Cardiac septum (tissue), 1 donor: ENCODE results near the gene ATRN. TPM values are rescaled to one million over a fixed set of nuclear protein-coding genes. Genes with fewer than 3 reads are reported as not detected.
"Not testable (repeated sequence)": the region's sequence is repeated elsewhere in the genome, so short reads cannot be mapped to it uniquely, and the experiment has no call there.

ENCODE experiments used
- DNase-seq: peaks from one replicate; pipeline ENCODE4 v3.0.0-alpha.2; 2020; ENCODE audit warnings: low spot score
- intact Hi-C: fragments of 100-400 bp; cut with DNase I; formaldehyde crosslinking; loops from one replicate; pipeline ENCODE4 v1.14.0; 2022
- total RNA-seq: library from RNA; stranded (reverse); fragmentation: NEBNext Ultra II Directional; extraction: Animal tissue kit (Norgen Biotek cat#: 25700); gene quantifications from one replicate; pipeline ENCODE4 v1.2.1, GENCODE V29; 2021
- donor health status: DM: no; HTN: no; CAD: no.

Gene ATRN
- total RNA-seq, 1 donor from 2014 or later: 36.9 TPM

- intact Hi-C loops: no loop called here
- DNase-seq: no peak
Observed at GRCh38 chr20:3505148-3505547, 34.3 kb downstream of the ATRN start.

DNA sequence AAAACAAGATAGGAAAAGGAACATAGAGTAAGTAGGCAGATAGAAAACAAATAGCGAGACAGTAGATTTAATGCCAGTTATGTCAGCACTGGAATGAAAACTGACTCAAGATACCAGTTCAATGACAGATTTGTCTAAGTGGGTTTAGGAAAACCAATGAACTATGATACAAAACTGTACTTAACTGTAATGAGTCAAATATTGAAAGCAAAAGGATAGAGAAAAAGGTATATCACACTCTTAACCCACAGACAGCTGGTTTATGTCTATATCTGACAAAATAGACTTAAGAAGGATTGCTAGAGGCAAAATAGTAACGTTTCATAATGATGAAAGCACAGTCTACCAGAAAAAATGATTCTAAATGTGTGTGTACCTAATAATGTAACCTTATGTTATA is 38.2 kb downstream of the ATRN start:
- intact Hi-C loops: no loop called here
- no peak for DNase-seq

DNA sequence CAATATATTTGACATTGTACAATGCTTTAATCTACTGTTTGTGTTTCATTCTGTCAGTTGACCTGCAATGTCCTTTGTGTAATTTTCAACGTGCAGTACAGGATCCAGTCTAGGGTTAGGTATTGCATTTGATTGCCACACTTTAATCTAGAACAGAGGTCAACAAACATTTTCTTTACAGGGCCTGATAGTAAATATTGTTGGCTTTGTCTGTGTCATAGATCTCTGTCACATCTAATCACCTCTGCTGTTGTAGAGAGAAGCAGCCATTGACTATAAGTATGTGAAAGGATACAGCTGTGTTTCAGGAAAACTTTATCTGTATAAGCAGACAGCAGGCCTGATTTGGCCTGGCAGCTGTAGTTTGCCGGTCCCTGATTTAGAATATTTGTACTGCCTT is 39.3 kb downstream of the ATRN start:
- no peak for DNase-seq
- intact Hi-C loops: no loop called here

DNA sequence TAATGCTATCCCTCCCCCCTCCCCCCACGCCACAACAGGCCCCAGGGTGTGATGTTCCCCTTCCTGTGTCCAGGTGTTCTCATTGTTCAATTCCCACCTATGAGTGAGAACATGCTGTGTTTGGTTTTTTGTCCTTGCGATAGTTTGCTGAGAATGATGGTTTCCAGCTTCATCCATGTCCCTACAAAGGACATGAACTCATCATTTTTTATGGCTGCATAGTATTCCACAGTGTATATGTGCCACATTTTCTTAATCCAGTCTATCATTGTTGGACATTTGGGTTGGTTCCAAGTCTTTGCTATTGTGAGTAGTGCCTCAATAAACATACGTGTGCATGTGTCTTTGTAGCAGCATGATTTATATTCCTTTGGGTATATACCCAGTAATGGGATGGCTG is 41.4 kb downstream of the ATRN start:
- intact Hi-C loops, DNase-seq: not testable (repeated sequence)

- intact Hi-C loops: no loop called here
- no peak for DNase-seq
Observed at GRCh38 chr20:3514012-3514642, 43.3 kb downstream of the ATRN start.

DNA sequence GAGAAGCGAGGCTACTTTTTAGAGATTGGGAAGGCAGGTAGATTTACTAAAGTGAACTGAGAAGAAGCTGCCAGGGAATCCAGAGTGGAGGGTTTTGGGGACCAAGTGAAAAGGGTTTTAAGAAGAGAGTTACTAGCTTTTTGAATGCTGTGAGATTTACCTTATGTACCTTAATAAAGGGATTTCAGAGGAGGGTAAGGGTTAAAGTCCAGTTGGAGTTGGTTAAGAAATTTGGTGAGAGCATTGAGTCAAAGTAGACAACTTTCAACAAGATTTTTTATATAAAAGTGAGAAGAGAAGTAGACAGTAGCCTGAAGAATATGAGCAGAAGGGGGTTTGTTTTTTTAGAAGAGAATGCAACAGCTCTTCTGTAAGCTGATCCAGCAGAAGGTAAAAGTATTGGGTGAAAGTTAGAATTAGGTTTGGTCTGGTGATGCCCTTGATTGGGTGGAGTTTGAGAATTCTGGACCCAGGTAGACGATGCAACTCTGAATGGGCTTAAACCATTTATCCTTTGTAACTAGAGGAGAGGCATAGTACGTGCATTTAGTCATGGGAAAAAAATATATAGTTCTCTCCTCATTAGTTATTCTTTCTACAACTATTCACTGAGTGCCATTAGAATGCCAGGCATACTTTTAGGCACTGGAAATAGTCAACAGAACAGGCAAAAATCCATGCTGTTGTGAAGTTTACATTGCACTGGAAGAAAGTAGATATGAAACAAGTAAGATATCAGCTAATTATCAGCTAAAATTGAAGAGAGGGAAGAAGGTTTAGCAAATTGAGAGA is 44.8 kb downstream of the ATRN start:
- no peak for DNase-seq
- intact Hi-C loops: no loop called here

- DNase-seq: no peak
- intact Hi-C loops: no loop called here
Observed at GRCh38 chr20:3521852-3522740, 51.3 kb downstream of the ATRN start.

GRCh38 chr20:3524696-3525095 is 53.9 kb downstream of the ATRN start:
- DNase-seq, intact Hi-C loops: not testable (repeated sequence)

DNA sequence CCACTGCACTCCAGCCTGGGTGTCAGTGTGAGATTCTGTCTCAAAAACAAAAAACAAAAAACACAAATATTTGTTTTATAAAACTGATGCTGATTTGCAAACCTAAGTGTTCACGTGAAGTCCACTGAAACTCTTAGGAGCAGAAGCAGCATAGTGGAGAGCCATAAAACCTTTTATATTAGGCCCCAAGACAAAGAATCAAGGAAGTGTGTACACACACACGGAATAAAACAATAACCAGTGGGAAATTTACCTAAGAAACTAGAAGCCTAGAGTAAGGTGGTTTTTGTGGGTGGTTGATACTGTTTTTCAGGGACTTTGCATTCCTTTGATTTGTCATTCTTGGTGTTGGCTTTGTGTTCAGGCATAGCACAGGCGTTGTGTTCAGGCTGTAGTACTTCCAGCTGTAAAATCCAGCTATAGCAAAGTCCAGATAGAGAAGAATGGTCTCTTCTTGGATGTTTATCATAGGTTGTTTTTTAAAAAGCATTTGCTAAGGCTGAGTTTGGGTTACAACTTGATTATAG is 61.3 kb downstream of the ATRN start:
- intact Hi-C loops: loop anchor here (10.0 kb wide), 1 partner anchor 117 kb away; no protein-coding TSS in a partner anchor
- no peak for DNase-seq

GRCh38 chr20:3537733-3538132 is 66.9 kb downstream of the ATRN start:
- DNase-seq: not testable (repeated sequence)
- intact Hi-C loops: loop anchor here (10.0 kb wide), 1 partner anchor 123 kb away; no protein-coding TSS in a partner anchor

DNA sequence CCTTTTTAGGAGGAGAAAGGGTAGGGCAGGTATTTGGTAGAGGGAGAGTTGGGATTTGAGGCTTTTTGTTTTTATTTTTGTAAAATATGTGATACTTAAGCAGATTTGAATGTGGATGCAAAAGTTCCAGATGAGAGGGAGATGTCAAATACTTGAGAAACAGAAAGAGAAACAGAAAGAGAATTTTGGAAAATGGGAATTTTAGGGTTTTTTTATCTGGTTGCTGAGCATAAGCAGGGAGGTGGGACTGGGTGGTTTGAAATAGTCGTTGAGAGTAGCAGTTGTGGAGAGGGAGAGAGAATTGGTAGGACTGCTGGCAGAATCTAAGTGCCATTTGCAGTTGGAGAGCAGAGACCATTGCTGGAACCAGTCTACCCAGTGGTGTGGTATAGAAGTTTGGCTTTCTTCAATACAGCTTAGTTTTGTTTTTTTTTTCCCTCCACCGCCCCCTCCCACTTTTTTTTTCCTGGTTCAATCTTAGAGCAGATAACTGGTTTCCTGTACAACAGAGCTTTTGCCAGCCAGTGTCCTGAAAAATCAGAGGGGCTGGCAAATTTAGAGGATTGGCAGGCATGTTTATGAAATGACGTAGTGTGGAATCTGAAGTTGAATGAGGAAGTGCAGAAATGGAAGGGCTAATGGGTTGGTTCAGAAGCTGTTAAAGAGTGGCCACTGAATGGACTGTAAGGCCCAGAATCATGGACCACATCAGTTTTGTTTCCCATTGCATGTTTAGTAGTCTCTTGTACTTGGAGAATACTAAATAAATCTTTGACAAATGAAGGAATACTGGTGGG is 68.7 kb downstream of the ATRN start:
- DNase-seq: no peak
- intact Hi-C loops: loop anchor here (10.0 kb wide), 1 partner anchor 125 kb away; no protein-coding TSS in a partner anchor

GRCh38 chr20:3541887-3542721 is 71.3 kb downstream of the ATRN start:
- no peak for DNase-seq
- intact Hi-C loops: no loop called here

GRCh38 chr20:3543901-3544507 is 73.2 kb downstream of the ATRN start:
- DNase-seq: no peak
- intact Hi-C loops: no loop called here

DNA sequence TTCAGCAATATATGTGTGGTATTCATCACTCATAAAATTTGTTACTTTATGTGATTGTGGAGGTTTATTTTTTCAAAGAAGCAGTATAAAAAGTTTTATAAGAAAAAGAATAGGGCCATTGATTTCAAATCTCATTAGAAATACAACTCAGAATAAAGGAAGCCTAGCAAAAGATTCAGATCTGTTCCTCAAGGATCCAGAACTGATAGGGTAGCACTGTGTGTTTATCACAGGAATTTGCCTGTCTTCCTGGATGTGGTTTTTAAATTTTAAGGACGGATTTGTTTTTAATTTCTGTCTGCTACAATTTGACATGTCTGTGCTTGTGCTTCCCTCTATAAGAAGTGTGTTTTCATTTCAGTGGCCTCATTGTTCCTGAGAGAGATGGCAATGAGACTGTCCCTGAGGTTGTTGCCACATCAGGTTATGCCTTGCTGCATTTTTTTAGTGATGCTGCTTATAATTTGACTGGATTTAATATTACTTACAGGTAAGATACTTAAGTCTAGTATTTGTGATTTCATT is 74.6 kb downstream of the ATRN start:
- intact Hi-C loops: no loop called here
- no peak for DNase-seq

- intact Hi-C loops: no loop called here
- no peak for DNase-seq
Observed at GRCh38 chr20:3547906-3548305, 77.1 kb downstream of the ATRN start.

GRCh38 chr20:3550837-3551236 is 80.0 kb downstream of the ATRN start:
- intact Hi-C loops: no loop called here
- DNase-seq: no peak

DNA sequence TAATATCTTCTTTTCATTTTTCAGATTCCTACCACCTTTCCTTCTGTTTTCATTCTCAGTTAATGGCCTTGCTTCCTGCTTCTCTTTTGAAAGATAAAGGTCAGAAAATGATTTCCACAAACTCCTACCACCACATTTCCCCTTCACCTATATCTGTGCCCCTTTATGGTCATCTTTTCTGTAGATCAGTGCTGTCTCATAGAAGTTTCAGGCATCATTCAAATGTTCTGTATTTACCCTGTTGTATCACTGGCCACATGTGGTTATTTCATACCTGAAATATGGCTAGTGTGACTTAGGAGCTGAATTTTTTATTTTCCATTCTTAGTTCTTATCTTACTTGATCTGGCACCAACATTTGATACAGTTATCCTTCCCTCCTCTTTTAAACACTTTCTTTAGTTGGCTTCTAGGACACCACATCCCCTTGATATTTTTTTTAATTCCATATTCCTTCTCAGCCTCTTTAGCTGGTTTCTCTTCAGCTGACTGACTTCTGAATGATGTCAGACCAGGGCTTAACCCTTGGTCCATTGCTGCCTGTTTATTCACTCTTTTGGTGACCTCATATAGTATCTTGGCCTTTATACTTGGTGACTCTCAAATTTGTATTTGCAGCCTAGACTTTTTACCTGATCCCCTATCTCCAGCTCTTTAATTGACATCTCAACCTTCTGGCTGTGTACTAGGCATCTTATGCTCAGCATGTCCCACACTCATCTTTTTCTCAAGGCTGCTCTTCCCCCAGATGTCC is 81.0 kb downstream of the ATRN start:
- intact Hi-C loops: no loop called here
- no peak for DNase-seq
